ENCODE results near the gene RTN4R.

Gene RTN4R

DNA sequence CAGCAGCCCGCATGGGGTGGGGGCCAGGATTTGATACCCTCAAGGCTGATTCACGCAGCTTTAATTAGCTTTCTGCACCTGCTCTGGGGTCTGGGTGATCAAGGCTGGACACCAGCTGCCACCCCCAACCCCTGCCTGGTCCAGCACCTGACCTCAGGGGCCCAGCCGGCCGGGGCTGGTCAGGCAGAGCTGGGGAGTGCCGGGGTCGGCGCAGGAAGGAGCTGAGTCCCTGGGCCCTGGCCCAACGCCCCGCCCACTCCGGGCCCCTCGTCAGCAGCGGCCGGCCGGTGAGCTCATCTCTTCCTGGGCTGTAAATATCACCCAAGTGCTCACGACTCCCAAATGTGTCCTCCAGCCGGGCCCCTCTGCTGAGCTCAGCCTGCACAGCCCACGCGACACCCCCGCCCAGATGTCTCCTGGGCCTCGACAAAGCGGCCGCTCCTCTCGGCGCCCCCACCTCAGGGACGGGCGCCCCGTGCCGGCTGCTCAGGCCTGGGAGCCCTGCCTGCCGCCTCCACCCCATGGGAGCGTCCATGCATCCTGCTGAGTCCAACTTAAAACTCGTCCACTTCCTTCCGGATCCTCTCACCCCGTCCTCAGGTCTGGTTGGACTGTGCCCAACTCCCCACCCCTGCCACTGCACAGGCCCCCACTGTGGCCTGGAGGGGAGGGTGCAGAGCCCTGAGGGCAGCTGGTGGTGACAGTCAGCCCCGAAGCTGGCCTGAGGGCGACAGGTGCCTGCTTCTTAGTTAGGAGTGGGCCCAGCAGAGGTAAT lies 29.0 kb downstream of the RTN4R start:
- Histone ChIP-seq H3K9me3 (ENCODE audit: control insufficient read depth, insufficient read depth, low read depth, low read length) (no peaks in the 10 kb centered on the region), H3K27ac (ENCODE audit: extremely low read depth, low read depth, low read length) (peak overlapping the region; percentile 65), H3K4me3 (ENCODE audit: low read depth, low read length) (peak overlapping the region; percentile 22), H3K36me3 (ENCODE audit: control insufficient read depth in 2 of 2, insufficient read depth in 1 of 2, low read length in 2 of 2) (peaks cover 0 to 17% of the 10 kb centered on the region in 2 experiments; a peak in 1 of 3 replicates), H3K4me1 (ENCODE audit: control insufficient read depth, insufficient read depth, low read length) (peaks cover 19% of the 10 kb centered on the region)
- ChIA-PET POLR2A (interaction anchor here (0.6 to 1.3 kb wide), 8 partner anchors 9 to 86 kb away, joined by 3 to 10 read pairs (median 3); partner anchors contain the start of gene DGCR6L), CTCF (interaction anchor here (0.5 to 5.5 kb wide), 36 partner anchors 9 to 329 kb away, joined by 3 to 57 read pairs (median 6); no protein-coding TSS in a partner anchor)
- TF ChIP-seq ZNF610 (tag by site-specific recombination; IDR thresholded peaks at IDR 0.05; ENCODE audit: borderline replicate concordance) = 0 out of 2 replicates have a peak, but pooled peaks have one; percentile 12
- peak; percentile 57 for TF ChIP-seq ZFP69B (tag by site-specific recombination; IDR thresholded peaks at IDR 0.05)
- TF ChIP-seq ZNF366 (tag by site-specific recombination; conservative IDR thresholded peaks at IDR 0.05) = 0 out of 2 replicates have a peak, but pooled peaks have one; percentile 12
- TF ChIP-seq IKZF3 (tag by site-specific recombination; IDR thresholded peaks at IDR 0.05) = peak; percentile 33; the same call in 1 of the 2 replicates
- TF ChIP-seq, protein P1, sequence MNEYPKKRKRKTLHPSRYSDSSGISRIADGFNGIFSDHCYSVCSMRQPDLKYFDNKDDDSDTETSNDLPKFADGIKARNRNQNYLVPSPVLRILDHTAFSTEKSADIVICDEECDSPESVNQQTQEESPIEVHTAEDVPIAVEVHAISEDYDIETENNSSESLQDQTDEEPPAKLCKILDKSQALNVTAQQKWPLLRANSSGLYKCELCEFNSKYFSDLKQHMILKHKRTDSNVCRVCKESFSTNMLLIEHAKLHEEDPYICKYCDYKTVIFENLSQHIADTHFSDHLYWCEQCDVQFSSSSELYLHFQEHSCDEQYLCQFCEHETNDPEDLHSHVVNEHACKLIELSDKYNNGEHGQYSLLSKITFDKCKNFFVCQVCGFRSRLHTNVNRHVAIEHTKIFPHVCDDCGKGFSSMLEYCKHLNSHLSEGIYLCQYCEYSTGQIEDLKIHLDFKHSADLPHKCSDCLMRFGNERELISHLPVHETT (tag by site-specific recombination; IDR thresholded peaks at IDR 0.05) = 0 out of 2 replicates have a peak, but pooled peaks have one; percentile 4
- TF ChIP-seq ZBTB8A (tag by site-specific recombination; IDR thresholded peaks at IDR 0.05) = peak; percentile 78
- TF ChIP-seq ZNF629 (tag by site-specific recombination; IDR thresholded peaks at IDR 0.05) = peak; percentile 74; the same call in 1 of the 2 replicates
- TF ChIP-seq ZFHX2 (tag by site-specific recombination; conservative IDR thresholded peaks at IDR 0.05) = peak; percentile 97
- no peak for TF ChIP-seq ZBTB1 (tag by site-specific recombination; IDR thresholded peaks at IDR 0.05)
- TF ChIP-seq GLI2 (tag by site-specific recombination; IDR thresholded peaks at IDR 0.05; ENCODE audit: borderline replicate concordance, low read depth) = no peak
- TF ChIP-seq, protein P2, sequence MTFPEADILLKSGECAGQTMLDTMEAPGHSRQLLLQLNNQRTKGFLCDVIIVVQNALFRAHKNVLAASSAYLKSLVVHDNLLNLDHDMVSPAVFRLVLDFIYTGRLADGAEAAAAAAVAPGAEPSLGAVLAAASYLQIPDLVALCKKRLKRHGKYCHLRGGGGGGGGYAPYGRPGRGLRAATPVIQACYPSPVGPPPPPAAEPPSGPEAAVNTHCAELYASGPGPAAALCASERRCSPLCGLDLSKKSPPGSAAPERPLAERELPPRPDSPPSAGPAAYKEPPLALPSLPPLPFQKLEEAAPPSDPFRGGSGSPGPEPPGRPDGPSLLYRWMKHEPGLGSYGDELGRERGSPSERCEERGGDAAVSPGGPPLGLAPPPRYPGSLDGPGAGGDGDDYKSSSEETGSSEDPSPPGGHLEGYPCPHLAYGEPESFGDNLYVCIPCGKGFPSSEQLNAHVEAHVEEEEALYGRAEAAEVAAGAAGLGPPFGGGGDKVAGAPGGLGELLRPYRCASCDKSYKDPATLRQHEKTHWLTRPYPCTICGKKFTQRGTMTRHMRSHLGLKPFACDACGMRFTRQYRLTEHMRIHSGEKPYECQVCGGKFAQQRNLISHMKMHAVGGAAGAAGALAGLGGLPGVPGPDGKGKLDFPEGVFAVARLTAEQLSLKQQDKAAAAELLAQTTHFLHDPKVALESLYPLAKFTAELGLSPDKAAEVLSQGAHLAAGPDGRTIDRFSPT (tag by site-specific recombination; IDR thresholded peaks at IDR 0.05) = peak; percentile 37; the same call in 1 of the 2 replicates
- TF ChIP-seq ZXDB (tag by site-specific recombination; IDR thresholded peaks at IDR 0.05) = no peak
- 0 out of 2 replicates have a peak, but pooled peaks have one; percentile 7 for TF ChIP-seq ZNF157 (tag by site-specific recombination; IDR thresholded peaks at IDR 0.05)
- peak; percentile 10; the same call in 1 of the 2 replicates for TF ChIP-seq GLIS2 (tag by site-specific recombination; IDR thresholded peaks at IDR 0.05)
- TF ChIP-seq ZNF223 (tag by site-specific recombination; IDR thresholded peaks at IDR 0.05) = no peak
- peak; percentile 25; the same call in 1 of the 2 replicates for TF ChIP-seq ZNF324 (tag by site-specific recombination; IDR thresholded peaks at IDR 0.05)
- TF ChIP-seq KLF10 (tag by site-specific recombination; IDR thresholded peaks at IDR 0.05) = peak; percentile 59; the same call in 1 of the 2 replicates
- no peak for TF ChIP-seq MEIS1 (CRISPR knock-in tag; IDR thresholded peaks at IDR 0.05; ENCODE audit: borderline replicate concordance)
- TF ChIP-seq, protein P3, sequence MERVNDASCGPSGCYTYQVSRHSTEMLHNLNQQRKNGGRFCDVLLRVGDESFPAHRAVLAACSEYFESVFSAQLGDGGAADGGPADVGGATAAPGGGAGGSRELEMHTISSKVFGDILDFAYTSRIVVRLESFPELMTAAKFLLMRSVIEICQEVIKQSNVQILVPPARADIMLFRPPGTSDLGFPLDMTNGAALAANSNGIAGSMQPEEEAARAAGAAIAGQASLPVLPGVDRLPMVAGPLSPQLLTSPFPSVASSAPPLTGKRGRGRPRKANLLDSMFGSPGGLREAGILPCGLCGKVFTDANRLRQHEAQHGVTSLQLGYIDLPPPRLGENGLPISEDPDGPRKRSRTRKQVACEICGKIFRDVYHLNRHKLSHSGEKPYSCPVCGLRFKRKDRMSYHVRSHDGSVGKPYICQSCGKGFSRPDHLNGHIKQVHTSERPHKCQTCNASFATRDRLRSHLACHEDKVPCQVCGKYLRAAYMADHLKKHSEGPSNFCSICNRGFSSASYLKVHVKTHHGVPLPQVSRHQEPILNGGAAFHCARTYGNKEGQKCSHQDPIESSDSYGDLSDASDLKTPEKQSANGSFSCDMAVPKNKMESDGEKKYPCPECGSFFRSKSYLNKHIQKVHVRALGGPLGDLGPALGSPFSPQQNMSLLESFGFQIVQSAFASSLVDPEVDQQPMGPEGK (tag by site-specific recombination; IDR thresholded peaks at IDR 0.05) = peak; percentile 83
- peak; percentile 77 for TF ChIP-seq ZBTB48 (tag by site-specific recombination; IDR thresholded peaks at IDR 0.05)
- peak; percentile 48 for TF ChIP-seq KLF9 (tag by site-specific recombination; IDR thresholded peaks at IDR 0.05; ENCODE audit: low read depth)
- TF ChIP-seq, protein P4, sequence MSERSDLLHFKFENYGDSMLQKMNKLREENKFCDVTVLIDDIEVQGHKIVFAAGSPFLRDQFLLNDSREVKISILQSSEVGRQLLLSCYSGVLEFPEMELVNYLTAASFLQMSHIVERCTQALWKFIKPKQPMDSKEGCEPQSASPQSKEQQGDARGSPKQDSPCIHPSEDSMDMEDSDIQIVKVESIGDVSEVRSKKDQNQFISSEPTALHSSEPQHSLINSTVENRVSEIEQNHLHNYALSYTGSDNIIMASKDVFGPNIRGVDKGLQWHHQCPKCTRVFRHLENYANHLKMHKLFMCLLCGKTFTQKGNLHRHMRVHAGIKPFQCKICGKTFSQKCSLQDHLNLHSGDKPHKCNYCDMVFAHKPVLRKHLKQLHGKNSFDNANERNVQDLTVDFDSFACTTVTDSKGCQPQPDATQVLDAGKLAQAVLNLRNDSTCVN (tag by site-specific recombination; optimal IDR thresholded peaks at IDR 0.05) = peak; percentile 21
- TF ChIP-seq, protein P5, sequence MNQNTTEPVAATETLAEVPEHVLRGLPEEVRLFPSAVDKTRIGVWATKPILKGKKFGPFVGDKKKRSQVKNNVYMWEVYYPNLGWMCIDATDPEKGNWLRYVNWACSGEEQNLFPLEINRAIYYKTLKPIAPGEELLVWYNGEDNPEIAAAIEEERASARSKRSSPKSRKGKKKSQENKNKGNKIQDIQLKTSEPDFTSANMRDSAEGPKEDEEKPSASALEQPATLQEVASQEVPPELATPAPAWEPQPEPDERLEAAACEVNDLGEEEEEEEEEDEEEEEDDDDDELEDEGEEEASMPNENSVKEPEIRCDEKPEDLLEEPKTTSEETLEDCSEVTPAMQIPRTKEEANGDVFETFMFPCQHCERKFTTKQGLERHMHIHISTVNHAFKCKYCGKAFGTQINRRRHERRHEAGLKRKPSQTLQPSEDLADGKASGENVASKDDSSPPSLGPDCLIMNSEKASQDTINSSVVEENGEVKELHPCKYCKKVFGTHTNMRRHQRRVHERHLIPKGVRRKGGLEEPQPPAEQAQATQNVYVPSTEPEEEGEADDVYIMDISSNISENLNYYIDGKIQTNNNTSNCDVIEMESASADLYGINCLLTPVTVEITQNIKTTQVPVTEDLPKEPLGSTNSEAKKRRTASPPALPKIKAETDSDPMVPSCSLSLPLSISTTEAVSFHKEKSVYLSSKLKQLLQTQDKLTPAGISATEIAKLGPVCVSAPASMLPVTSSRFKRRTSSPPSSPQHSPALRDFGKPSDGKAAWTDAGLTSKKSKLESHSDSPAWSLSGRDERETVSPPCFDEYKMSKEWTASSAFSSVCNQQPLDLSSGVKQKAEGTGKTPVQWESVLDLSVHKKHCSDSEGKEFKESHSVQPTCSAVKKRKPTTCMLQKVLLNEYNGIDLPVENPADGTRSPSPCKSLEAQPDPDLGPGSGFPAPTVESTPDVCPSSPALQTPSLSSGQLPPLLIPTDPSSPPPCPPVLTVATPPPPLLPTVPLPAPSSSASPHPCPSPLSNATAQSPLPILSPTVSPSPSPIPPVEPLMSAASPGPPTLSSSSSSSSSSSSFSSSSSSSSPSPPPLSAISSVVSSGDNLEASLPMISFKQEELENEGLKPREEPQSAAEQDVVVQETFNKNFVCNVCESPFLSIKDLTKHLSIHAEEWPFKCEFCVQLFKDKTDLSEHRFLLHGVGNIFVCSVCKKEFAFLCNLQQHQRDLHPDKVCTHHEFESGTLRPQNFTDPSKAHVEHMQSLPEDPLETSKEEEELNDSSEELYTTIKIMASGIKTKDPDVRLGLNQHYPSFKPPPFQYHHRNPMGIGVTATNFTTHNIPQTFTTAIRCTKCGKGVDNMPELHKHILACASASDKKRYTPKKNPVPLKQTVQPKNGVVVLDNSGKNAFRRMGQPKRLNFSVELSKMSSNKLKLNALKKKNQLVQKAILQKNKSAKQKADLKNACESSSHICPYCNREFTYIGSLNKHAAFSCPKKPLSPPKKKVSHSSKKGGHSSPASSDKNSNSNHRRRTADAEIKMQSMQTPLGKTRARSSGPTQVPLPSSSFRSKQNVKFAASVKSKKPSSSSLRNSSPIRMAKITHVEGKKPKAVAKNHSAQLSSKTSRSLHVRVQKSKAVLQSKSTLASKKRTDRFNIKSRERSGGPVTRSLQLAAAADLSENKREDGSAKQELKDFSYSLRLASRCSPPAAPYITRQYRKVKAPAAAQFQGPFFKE (tag by site-specific recombination; IDR thresholded peaks at IDR 0.05; ENCODE audit: borderline replicate concordance) = no peak
- peak; percentile 90 for TF ChIP-seq ZNF335 (tag by site-specific recombination; conservative IDR thresholded peaks at IDR 0.05)

All from HEK293 (cell line).